OCI-LY3 (cell line): ENCODE results near the gene LDOC1.

ENCODE experiments used
- EZH2phosphoT487 ChIP-seq: fragments of 200-600 bp; shearing (Covaris generic); IDR thresholded peaks from 2 replicates; pipeline ENCODE4 v1.6.1; 2018; ENCODE audit warnings: antibody characterized with exemption, mixed run types, low read depth
- TF ChIP-seq, protein P1 (sequence below): fragments of 200-600, 300-600 bp; sonication (generic); IDR thresholded peaks from 2 replicates; pipeline ENCODE4 v1.5.1; 2014; ENCODE audit warnings: antibody characterized with exemption, low read length, low read depth

GRCh38 chrX:141221611-141222010, 44.7 kb upstream of the LDOC1 start:
- TF ChIP-seq, protein P1, sequence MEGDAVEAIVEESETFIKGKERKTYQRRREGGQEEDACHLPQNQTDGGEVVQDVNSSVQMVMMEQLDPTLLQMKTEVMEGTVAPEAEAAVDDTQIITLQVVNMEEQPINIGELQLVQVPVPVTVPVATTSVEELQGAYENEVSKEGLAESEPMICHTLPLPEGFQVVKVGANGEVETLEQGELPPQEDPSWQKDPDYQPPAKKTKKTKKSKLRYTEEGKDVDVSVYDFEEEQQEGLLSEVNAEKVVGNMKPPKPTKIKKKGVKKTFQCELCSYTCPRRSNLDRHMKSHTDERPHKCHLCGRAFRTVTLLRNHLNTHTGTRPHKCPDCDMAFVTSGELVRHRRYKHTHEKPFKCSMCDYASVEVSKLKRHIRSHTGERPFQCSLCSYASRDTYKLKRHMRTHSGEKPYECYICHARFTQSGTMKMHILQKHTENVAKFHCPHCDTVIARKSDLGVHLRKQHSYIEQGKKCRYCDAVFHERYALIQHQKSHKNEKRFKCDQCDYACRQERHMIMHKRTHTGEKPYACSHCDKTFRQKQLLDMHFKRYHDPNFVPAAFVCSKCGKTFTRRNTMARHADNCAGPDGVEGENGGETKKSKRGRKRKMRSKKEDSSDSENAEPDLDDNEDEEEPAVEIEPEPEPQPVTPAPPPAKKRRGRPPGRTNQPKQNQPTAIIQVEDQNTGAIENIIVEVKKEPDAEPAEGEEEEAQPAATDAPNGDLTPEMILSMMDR = no peak
- no peak for TF ChIP-seq EZH2phosphoT487
